ENCODE measurements around the gene ARAP1. TPM values are rescaled to one million over a fixed set of nuclear protein-coding genes. Genes with fewer than 3 reads are reported as not detected.

ARAP1 gene
- total RNA-seq, 1 experiment from 2014 or later, result 67.3 TPM

- no peak for DNase-seq (ENCODE audit: low read depth)
Observed at GRCh38 chr11:72725724-72726028, 26.5 kb downstream of the ARAP1 start.

- DNase-seq (ENCODE audit: low read depth), result peak; percentile 79
Observed at GRCh38 chr11:72724851-72725723, 27.1 kb downstream of the ARAP1 start.

- DNase-seq (ENCODE audit: low read depth), result no peak
Observed at GRCh38 chr11:72724021-72724551, 28.1 kb downstream of the ARAP1 start.

DNA sequence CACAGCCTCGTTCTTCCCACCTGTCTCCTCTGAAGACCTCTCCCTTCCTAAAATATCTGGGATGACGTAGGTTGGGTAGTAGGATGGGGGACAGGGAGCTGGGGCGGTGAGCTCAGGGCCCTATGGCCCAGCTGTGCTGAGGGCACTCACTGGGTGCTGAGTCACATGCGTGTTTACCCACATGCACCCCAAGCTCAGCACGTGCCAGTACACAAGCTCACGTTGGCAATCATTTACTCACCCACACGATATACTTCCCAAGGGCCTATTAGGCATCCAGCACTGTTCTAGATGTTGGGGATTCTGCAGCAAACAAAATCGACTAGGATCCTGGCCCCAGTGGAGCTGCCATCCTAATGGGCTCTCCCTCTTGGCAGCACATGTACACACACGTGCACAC is 28.7 kb downstream of the ARAP1 start:
- no peak for DNase-seq (ENCODE audit: low read depth)

GRCh38 chr11:72722050-72722748 is 30.0 kb downstream of the ARAP1 start:
- DNase-seq (ENCODE audit: low read depth), result peak; percentile 79

DNA sequence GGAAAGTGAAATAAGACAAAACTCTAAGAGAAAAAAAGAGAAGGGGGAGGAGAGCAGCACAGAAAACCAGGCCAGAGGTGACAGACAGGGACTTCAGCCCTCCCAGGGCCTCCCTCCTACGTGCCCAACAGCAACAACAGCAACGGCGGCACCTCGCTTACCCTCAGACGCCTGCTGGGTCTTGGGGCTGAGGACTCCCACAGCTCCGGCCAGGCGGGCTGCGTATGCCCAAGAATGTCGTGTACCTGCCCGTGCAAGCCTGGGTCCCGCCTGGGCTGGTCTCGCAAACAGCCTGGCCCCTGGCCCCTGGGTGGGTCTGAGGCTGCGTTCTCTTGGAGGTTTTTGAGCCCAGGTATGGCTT is 30.5 kb downstream of the ARAP1 start:
- no peak for DNase-seq (ENCODE audit: low read depth)

DNA sequence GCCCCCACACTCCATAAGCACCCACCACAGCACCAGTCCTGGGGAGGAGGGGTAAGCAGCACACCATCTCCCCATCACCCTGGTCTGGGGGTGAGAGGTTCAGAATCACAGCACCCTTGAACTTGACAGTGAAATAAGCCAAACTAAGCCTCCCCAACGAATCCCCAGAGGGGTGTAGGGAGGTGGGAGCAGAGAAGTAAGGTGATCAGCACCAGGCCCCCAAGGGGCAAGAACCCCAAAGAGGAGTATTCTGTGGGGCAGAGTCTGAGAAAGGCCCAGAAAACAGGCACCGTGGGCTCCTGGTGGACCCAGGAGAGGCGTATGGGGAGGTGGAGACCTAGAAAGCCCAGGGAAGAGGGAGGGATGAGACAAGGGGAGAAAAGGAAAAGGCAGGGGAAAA is 30.9 kb downstream of the ARAP1 start:
- no peak for DNase-seq (ENCODE audit: low read depth)

DNA sequence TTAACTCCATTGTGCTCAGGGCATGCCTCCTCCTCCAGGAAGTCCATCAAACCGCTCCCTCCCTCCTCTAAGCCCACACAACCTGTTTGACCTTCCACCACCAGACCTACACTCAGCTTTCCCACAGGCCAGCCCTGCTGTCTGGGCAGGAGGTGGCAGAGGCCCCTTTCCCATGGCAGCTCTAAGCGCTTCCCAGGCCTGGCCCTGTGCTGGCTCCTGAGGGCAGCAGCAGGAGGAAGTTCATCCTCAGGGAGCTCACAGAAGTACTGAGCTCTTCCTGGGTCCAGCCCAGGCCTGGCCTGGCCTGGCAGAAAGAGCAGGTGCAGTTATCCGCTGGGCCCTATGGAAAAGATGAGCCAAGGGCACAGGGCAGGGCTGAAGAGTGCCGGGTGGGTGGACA is 31.4 kb downstream of the ARAP1 start:
- DNase-seq (ENCODE audit: low read depth), result no peak

- no peak for DNase-seq (ENCODE audit: low read depth)
Observed at GRCh38 chr11:72720047-72720446, 32.2 kb downstream of the ARAP1 start.

- DNase-seq (ENCODE audit: low read depth), result no peak
Observed at GRCh38 chr11:72719551-72719950, 32.7 kb downstream of the ARAP1 start.

- DNase-seq (ENCODE audit: low read depth), result no peak
Observed at GRCh38 chr11:72719144-72719543, 33.1 kb downstream of the ARAP1 start.

GRCh38 chr11:72718101-72718501 is 34.1 kb downstream of the ARAP1 start:
- no peak for DNase-seq (ENCODE audit: low read depth)

DNA sequence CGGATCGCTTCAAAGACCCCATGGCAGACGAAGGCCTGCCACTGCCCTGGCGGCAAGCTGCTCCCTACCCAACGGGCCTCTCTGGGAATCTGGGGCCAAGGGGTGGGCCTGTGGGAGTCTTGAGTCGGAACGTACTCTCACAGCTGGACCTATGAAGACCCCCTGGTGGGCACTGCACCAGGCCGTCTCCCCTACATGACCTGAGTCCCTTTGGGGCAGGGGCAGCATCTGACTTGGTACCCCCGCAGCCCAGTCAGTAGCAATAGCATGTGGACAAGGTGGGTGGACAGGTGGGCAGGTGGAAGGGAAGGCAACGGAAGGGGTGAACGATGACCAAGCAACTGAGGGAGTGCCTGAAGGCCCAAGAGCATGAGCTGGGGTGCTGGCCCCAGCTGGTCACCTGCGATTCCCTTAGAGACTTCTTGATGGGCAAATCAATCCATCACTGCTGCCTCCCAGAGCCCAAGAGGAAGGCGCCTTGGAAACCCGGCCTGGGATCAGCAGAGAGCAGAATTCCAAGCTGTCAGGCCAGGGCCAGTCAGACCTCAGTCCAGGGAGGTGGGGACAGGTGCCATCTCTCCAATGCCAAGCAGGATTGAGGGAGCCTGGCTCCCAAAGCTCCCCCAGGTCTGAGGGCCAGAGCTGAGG is 35.3 kb downstream of the ARAP1 start:
- no peak for DNase-seq (ENCODE audit: low read depth)

- no peak for DNase-seq (ENCODE audit: low read depth)
Observed at GRCh38 chr11:72716290-72716689, 35.9 kb downstream of the ARAP1 start.

DNA sequence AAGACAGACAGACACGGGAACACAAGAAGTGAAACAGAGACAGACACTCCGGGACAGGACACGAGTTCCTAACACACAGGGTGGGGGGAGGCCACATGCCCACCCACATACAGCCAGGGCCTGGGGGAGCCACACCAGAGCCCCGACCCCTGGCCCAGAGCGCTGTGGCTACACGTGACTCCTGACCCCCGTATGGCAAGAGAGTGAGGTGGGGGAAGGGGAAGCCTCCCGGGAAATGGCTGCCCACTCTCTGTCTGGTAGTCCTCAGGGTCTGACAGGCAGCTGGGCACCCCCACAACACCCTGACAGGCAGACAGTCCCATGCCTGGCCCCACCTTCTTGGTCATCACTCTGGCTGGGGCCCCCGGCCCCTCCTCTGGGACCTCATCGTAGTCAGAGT is 39.4 kb downstream of the ARAP1 start:
- DNase-seq (ENCODE audit: low read depth), result no peak

- DNase-seq (ENCODE audit: low read depth), result no peak
Observed at GRCh38 chr11:72712168-72712751, 39.9 kb downstream of the ARAP1 start.

- no peak for DNase-seq (ENCODE audit: low read depth)
Observed at GRCh38 chr11:72711141-72711540, 41.1 kb downstream of the ARAP1 start.

GRCh38 chr11:72710278-72710677 is 41.9 kb downstream of the ARAP1 start:
- no peak for DNase-seq (ENCODE audit: low read depth)

DNA sequence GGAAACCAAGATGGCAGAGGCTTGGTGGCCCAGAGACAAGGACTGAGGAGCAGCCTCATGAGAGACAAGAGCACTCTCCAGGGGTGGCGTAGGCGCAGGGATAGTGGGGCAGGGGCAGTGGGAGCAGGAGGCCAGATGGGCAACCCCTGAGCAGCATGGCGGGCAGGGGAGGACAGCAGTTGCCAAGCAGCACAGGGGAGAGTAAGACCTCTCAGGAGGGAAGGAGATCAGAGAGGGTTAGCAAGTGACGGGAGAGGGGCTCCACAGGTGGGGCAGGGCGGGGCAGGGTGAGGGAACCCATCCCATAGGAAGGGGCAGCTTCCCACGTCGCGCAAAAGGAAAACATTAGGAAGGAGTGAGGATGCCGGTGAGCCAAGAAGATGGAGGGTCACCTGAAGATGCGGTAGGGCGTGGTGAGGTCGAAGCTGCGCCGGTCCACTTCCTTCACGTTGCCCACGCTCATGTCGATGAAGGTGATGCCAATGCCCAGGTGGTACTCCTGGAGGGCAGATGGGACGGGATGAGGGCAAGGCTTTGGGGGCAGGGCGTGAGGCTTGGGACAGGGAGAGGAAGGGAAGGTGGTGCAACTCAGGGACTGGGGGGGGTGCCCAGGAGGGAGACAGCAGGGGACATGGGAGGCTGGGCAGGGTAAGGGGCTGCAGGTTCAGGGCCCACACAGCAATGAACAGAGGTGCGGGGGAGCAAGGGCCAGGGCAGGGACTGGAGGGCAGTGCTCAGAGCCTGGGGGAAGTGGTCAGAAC is 42.5 kb downstream of the ARAP1 start:
- no peak for DNase-seq (ENCODE audit: low read depth)

GRCh38 chr11:72707032-72707431 is 45.2 kb downstream of the ARAP1 start:
- DNase-seq (ENCODE audit: low read depth), result no peak

- no peak for DNase-seq (ENCODE audit: low read depth)
Observed at GRCh38 chr11:72706579-72706978, 45.6 kb downstream of the ARAP1 start.
